Natural killer cell (primary cell): ENCODE data around the gene PSMA2. TPM values are rescaled to one million over a fixed set of nuclear protein-coding genes. Genes with fewer than 3 reads are reported as not detected.

Experiments
- ATAC-seq, 3 donors: fragments of 150-1000 bp in 2 of 3; fragments of 200-7000 bp in 1 of 3; cut with Tn5 transposase; 1 replicate in 1 of 3; 2 replicates in 2 of 3; pipeline ENCODE4 v1.10.0; 2021; ENCODE audit warnings: mild to moderate bottlenecking in 2 of 3, moderate library complexity in 2 of 3
- DNase-seq, 2 donors: peaks; one replicate each; pipeline versions ENCODE4 v3.0.0 to v3.0.0-alpha.2; 2013 to 2021; ENCODE audit warnings: mixed read lengths in 1 of 2
- H3K27ac ChIP-seq: one replicate; pipeline ENCODE4 v1.5.1; 2013; ENCODE audit warnings: mild to moderate bottlenecking, low read length
- H3K27me3 ChIP-seq: one replicate; pipeline ENCODE4 v1.6.1; 2013; ENCODE audit warnings: low read length; ENCODE audit not compliant: control insufficient read depth, insufficient read depth
- H3K36me3 ChIP-seq: one replicate; pipeline ENCODE4 v1.6.1; 2013; ENCODE audit warnings: low read length; ENCODE audit not compliant: control insufficient read depth, insufficient read depth
- H3K4me1 ChIP-seq: one replicate; pipeline ENCODE4 v1.6.1; 2013; ENCODE audit warnings: low read length; ENCODE audit not compliant: control insufficient read depth, insufficient read depth
- H3K4me3 ChIP-seq: one replicate; pipeline ENCODE4 v1.5.1; 2013; ENCODE audit warnings: low read length
- H3K9me3 ChIP-seq: one replicate; pipeline ENCODE4 v1.6.1; 2013; ENCODE audit warnings: low read length; ENCODE audit not compliant: control insufficient read depth, insufficient read depth
- H3K27ac Mint-ChIP-seq, 2 donors: one replicate each; pipeline ENCODE4 v1.8.0; 2022; ENCODE audit warnings: mild to moderate bottlenecking in 2 of 2, mixed read lengths in 2 of 2, moderate library complexity in 1 of 2
- H3K27me3 Mint-ChIP-seq, 2 donors: one replicate each; pipeline ENCODE4 v1.8.0; 2022; ENCODE audit warnings: low read depth in 2 of 2, mixed read lengths in 2 of 2
- H3K36me3 Mint-ChIP-seq: one replicate; pipeline ENCODE4 v1.8.0; 2022; ENCODE audit warnings: mixed read lengths
- H3K4me1 Mint-ChIP-seq, 2 donors: one replicate each; pipeline ENCODE4 v1.8.0; 2022; ENCODE audit warnings: mixed read lengths in 2 of 2
- H3K4me3 Mint-ChIP-seq: one replicate; pipeline ENCODE4 v1.8.0; 2022; ENCODE audit warnings: mild to moderate bottlenecking, moderate library complexity, mixed read lengths
- H3K9me3 Mint-ChIP-seq, 2 donors: one replicate each; pipeline ENCODE4 v1.8.0; 2022; ENCODE audit warnings: mixed read lengths in 2 of 2
- CTCF ChIP-seq: fragments of 200-600 bp; IDR thresholded peaks from one replicate; pipeline ENCODE4 v1.8.0; 2022; ENCODE audit warnings: antibody characterized with exemption
- WGBS: methylation state at CpG from one replicate; pipeline ENCODE4 v1.1.7; 2013; ENCODE audit warnings: missing lambda C conversion rate; ENCODE audit not compliant: insufficient coverage; 5-methylcytosine and 5-hydroxymethylcytosine counted together
- intact Hi-C: fragments of 100-400 bp; cut with micrococcal nuclease; formaldehyde crosslinking; loops from one replicate; pipeline ENCODE4 v1.14.2; 2022
- total RNA-seq, 4 donors: library from RNA; stranded (reverse); fragments of 120-200 nt in 1 of 4; gene quantifications; one replicate each; pipeline versions ENCODE4 v1.2.3 to v1.2.4, GENCODE V29; 2013 to 2022

The PSMA2 gene
- total RNA-seq, 3 donors from 2014 or later (not counting 1 experiment from before 2014, with no cell fraction given), result 46.5 to 55.6 (median 48.3) TPM

DNA sequence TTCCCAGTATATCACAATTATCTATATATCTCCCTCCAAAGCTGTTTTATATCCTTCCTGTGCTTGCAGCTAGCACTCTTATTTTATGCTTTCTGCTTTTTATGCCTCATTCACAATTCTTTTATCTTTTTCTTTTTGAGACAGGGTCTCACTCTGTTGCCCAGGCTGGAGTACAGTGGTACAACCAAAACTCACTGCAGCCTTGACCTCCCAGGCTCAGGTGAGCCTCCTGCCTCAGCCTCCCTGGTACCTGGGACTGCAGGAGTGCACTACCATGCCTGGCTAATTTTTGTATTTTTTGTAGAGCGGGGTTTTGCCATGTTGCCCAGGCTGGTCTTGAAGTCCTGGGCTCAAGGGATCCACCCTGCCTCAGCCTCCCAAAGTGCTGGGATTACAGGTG, 25.8 kb downstream of the PSMA2 start:
- peaks cover 3% of the 10 kb centered on the region for H3K4me1 ChIP-seq
- peak overlapping the region in 1 of 2 donors; percentile 35 for H3K27ac Mint-ChIP-seq
- intact Hi-C loops, result no loop called here
- no peaks in the 10 kb centered on the region for H3K27me3 ChIP-seq
- no peak for TF ChIP-seq CTCF
- no peak overlapping the region for H3K27ac ChIP-seq
- no peaks in the 10 kb centered on the region for H3K9me3 Mint-ChIP-seq
- WGBS, result 92% methylated on average over 1 of the region's 1 CpG
- DNase-seq (no peak), ATAC-seq (no peak)
- no peaks in the 10 kb centered on the region for H3K9me3 ChIP-seq
- no peak overlapping the region for H3K4me3 ChIP-seq
- peaks cover 49% of the 10 kb centered on the region in 2 donors for H3K4me1 Mint-ChIP-seq
- H3K36me3 Mint-ChIP-seq, result no peaks in the 10 kb centered on the region
- peaks cover 2% of the 10 kb centered on the region for H3K36me3 ChIP-seq
- no peaks in the 10 kb centered on the region for H3K27me3 Mint-ChIP-seq
- H3K4me3 Mint-ChIP-seq, result no peak overlapping the region

- no peak for TF ChIP-seq CTCF
- Histone ChIP-seq H3K36me3 (no peaks in the 10 kb centered on the region), H3K4me1 (no peaks in the 10 kb centered on the region), H3K4me3 (no peak overlapping the region), H3K27me3 (no peaks in the 10 kb centered on the region), H3K9me3 (no peaks in the 10 kb centered on the region), H3K27ac (no peak overlapping the region)
- Mint-ChIP-seq H3K9me3 (no peaks in the 10 kb centered on the region), H3K27me3 (no peaks in the 10 kb centered on the region), H3K4me3 (no peak overlapping the region), H3K27ac (no peak overlapping the region), H3K36me3 (no peaks in the 10 kb centered on the region), H3K4me1 (peaks cover 10 to 11% of the 10 kb centered on the region in 2 donors)
- 31% methylated on average over 3 of the region's 3 CpGs for WGBS
- ATAC-seq, result no peak
- no peak for DNase-seq
- intact Hi-C loops, result no loop called here
These were observed 29.6 kb downstream of the PSMA2 start for GRCh38 chr7:42902331-42902730.

DNA sequence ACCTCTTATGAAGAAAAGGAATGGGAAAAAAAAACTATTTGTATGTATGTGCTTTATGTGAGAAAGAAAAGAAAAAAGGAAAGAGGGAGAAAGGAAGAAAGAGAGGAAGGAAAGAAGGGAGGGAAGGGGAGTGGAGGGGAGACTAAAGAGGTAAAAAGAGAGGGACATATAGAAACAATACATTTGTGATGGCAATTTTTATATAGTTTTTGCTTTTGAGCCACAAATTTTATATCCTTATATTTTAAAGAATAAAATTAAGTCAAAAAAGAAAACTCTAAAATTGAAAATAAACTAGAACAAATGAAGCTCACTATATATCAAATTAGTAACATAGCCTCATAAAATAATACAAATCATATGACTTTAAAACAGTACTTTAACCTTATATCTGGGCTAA, 31.1 kb downstream of the PSMA2 start:
- Histone ChIP-seq H3K27me3 (no peaks in the 10 kb centered on the region), H3K4me1 (no peaks in the 10 kb centered on the region), H3K27ac (no peak overlapping the region), H3K9me3 (no peaks in the 10 kb centered on the region), H3K36me3 (no peaks in the 10 kb centered on the region), H3K4me3 (no peak overlapping the region)
- H3K4me3 Mint-ChIP-seq, result no peak overlapping the region
- no peak for ATAC-seq
- no peaks in the 10 kb centered on the region for H3K36me3 Mint-ChIP-seq
- H3K27me3 Mint-ChIP-seq, result peaks cover 0 to 2% of the 10 kb centered on the region in 2 donors
- intact Hi-C loops, result no loop called here
- no peak overlapping the region for H3K27ac Mint-ChIP-seq
- no peaks in the 10 kb centered on the region for H3K9me3 Mint-ChIP-seq
- H3K4me1 Mint-ChIP-seq, result no peaks in the 10 kb centered on the region
- DNase-seq, result no peak
- no peak for TF ChIP-seq CTCF
